Astrocyte of the spinal cord (primary cell): ENCODE measurements around the gene LACC1.
A peak's percentile ranks its signal among the peaks of the same experiment; 100 is the strongest.

Experiments used
- DNase-seq: peaks from one replicate; pipeline ENCODE4 v3.0.0; 2011; ENCODE audit warnings: low read depth, low spot score
- H3K4me3 ChIP-seq: 2 replicates; pipeline ENCODE4 v1.5.1; 2011; ENCODE audit warnings: low read depth, mild to moderate bottlenecking, low read length, moderate library complexity
- in situ Hi-C: cut with HindIII; loops from 2 replicates; pipeline ENCODE4 v1.10.0; 2017; ENCODE audit warnings: low sequenced_read_pairs
- TF ChIP-seq, protein P1 (sequence below): IDR thresholded peaks from 2 replicates; pipeline ENCODE4 v1.5.1; 2012; ENCODE audit warnings: low read depth, mild to moderate bottlenecking, low read length, inconsistent platforms

Gene LACC1

DNA sequence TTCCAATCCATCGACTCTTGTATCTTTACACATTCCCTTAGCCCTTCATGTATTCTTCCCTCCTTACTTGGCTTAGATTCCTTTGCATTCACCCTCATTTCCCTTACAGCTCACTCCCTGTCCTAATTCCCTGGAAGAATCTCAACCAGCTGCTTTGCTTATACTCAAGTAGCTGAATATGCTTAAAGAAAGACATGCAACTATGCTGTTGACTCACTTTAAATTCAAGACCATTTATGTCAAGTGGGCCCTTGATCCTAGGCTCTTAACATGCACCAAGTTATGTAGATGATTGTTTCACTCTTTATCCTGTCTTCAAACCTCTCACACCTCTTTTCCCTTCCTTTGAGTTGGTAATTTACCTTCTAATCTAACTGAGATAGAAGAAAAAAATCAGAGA, 7.5 kb upstream of the LACC1 start:
- H3K4me3 ChIP-seq: no peak overlapping the region
- in situ Hi-C loops: no loop called here
- no peak for DNase-seq
- TF ChIP-seq, protein P1, sequence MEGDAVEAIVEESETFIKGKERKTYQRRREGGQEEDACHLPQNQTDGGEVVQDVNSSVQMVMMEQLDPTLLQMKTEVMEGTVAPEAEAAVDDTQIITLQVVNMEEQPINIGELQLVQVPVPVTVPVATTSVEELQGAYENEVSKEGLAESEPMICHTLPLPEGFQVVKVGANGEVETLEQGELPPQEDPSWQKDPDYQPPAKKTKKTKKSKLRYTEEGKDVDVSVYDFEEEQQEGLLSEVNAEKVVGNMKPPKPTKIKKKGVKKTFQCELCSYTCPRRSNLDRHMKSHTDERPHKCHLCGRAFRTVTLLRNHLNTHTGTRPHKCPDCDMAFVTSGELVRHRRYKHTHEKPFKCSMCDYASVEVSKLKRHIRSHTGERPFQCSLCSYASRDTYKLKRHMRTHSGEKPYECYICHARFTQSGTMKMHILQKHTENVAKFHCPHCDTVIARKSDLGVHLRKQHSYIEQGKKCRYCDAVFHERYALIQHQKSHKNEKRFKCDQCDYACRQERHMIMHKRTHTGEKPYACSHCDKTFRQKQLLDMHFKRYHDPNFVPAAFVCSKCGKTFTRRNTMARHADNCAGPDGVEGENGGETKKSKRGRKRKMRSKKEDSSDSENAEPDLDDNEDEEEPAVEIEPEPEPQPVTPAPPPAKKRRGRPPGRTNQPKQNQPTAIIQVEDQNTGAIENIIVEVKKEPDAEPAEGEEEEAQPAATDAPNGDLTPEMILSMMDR: no peak

DNA sequence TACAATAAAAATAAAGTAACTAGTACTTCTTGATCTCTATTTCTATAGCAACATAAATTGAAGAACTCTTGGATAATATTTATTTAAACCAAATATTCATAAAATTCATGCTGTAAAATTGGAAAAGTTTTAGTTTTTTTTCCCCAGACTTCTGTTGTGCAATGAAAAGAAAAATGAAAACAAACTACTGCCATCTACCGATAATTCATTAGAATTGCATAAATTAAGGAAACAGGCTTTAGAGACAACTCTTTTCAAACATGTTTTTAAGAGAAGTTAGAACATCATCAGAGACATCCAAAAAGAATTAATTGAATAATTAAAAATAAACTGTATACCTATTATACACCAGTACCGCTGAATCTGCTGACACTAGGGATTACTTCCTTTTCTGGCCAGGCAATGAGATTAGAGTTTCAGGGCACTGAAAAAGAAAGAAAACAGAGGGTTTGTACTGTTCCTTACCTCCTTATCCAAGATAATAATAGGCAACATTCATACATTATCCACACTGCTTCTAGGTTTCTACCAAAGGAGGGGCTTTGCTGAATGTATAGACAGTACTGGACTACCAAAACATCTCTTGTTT, 5.1 kb upstream of the LACC1 start:
- TF ChIP-seq, protein P1: peak; percentile 33
- in situ Hi-C loops: no loop called here
- DNase-seq: peak; percentile 39
- no peak overlapping the region for H3K4me3 ChIP-seq

DNA sequence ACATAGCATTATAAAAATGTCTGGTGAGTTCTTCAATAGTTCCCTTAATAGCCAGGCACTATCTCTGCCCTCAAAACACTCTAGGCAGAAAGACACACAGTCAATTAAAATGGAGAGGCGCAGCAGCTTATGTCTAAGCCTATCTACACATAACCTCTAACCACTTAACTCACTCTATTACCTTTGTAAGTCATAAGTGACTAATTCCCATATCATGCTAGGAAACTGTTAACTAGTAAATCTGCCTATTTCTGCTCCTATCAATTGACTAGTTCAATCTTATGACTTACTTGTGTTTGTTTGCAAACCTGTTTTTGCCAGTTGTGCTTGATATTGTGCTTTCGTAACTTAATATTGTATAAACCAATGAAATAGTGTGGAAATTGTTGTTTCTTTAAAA, 3.3 kb upstream of the LACC1 start:
- no peak for DNase-seq
- TF ChIP-seq, protein P1: no peak
- no peak overlapping the region for H3K4me3 ChIP-seq

DNA sequence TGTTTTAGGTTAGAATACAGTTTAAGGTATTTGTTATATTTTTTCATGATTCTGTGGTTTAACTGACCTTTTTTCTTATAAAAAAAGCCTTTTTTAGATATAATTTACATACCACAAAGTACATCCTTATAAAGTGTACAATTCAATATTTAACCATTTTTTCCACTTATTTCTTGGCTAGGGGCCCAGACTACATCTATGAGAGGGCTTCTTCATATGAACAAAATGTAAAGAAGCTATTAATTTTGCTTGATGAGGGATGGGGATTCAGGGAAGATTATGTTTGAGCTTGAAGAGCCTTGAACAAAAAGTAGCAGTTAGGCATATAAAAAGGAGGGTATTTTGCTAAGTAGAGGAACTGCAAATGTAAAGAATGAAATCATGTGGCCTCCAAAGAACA, 2.4 kb upstream of the LACC1 start:
- in situ Hi-C loops: no loop called here
- no peak overlapping the region for H3K4me3 ChIP-seq
- TF ChIP-seq, protein P1: no peak
- no peak for DNase-seq

More for the DNA sequence above, 3.3 kb upstream of the LACC1 start:
- in situ Hi-C loops: no loop called here

DNA sequence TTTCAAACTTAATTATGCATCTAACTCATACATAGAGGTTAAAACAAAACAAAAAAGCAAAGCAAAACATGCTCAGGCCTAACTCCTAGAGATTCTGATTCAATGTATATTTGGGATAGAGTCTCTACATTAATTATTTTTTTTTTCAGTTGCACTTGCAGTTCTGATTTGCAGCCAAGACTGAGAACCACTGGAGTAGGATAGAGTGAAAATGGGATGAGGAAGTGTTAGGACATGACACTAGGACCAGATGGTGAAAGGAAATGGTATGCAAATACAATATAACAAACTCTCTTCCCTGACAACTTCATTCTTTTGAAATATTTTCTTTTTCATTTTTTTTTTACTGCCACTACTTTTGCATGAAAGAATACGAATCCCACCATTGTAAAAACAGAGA, 1.9 kb upstream of the LACC1 start:
- in situ Hi-C loops: no loop called here
- TF ChIP-seq, protein P1: no peak
- no peak for DNase-seq
- no peak overlapping the region for H3K4me3 ChIP-seq

DNA sequence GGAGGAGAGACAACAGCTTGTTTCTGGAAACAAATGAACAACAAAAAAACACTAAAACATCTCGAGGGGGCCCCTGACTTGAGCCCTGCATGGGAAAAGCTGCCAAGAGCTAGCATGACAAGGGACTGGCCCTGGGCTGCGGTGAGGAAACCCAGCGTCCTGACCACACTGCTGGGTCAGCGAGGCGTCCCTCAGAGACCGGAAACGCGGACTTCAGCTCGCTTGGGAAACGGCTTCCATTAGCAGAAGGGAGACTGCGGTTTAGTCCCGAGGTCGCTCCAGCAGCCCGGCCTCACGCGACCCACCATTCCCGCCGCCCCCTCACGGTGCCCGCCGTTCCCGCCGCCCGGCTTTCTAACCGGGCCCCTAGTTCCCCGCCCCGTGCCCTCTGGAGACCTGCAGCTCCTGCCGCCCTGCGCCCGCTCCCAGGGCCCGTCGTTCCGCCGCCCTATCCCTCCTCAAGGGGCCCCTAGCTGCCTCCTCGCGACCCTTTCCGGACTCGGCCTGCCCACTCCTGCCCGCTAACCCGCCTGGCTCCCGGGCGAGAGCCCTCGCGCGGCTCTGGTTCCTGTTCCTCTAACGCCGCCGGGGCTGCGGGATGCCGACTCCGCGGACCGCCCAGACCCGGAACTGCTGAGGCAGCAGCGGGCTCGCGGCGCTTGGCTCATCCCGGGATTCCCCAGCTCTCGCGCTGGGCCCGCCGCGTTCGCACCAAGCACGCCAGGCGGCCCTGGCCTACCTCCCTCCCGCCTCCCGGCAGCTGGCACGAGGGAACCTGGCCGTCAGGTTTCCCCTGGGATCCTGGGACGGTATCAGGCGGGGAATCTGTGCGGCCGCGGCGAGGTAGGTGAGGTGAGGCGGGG, 581 bp upstream of the LACC1 start, which contains the start of gene CCDC122:
Gene CCDC122, minus strand, starts transcription at position 849 of the 863 bp plus-strand sequence. CDS start 10,364 bp downstream, outside the sequence.
- peak within 1 kb of the TSS; percentile 68 for H3K4me3 ChIP-seq
- TF ChIP-seq, protein P1: no peak
- DNase-seq: peak; percentile 79
- in situ Hi-C loops: no loop called here
